ENCODE measurements around the gene KIF6.
A peak's percentile ranks its signal among the peaks of the same experiment; 100 is the strongest.
"Not testable (repeated sequence)": the region's sequence is repeated elsewhere in the genome, so short reads cannot be mapped to it uniquely, and the experiment has no call there.

Gene KIF6

GRCh38 chr6:39724787-39725631 lies at the start of gene KIF6:
Gene KIF6 (minus strand): TSS chr6:39725408. CDS start chr6:39725310, 98 bp downstream.
- DNase-seq (ENCODE audit: low read depth, low spot score): peak; percentile 74

GRCh38 chr6:39773782-39774181 lies 48.6 kb upstream of the KIF6 start:
- no peak for DNase-seq (ENCODE audit: low read depth, low spot score)

GRCh38 chr6:39772559-39773273 lies 47.5 kb upstream of the KIF6 start:
- DNase-seq (ENCODE audit: low read depth, low spot score): no peak

DNA sequence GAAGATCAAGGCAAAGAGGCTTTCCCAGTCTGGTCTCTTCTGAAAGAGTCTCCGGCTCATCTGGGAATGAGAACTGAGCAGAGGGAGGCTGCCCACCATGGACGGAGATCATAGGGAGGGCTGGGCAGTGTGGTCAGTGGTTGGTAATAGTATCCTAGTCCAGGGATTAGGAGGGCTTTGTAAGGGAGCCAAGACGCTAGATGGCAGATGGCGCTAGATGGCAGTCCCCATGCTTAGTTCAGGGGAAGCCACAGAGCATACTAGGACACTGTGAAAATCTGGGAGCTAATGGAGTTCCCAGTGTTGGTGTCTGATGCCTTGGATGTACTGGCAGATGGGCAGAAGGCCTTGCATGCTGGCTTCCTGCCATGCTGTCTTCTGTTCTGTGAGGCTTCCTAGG lies 45.2 kb upstream of the KIF6 start:
- DNase-seq (ENCODE audit: low read depth, low spot score): no peak

DNA sequence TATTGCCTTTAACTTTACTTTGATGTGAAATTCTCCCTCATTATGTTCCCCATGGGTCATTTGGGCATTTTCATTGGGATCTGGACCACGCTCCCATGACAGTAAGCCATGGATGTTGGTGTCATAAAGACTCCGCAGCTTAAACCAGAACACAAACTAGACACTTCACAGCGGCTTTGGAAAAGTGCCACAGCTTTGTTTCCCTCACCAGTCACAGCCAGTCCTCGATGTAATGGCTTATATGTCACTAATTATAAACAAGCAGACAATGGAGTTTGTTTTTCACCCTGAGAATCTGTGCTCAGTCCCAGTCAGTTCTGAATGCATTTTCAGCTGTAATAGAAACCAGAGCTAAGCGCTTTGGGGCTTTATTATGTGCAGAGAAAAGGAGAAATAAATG lies 43.8 kb upstream of the KIF6 start:
- DNase-seq (ENCODE audit: low read depth, low spot score): no peak

DNA sequence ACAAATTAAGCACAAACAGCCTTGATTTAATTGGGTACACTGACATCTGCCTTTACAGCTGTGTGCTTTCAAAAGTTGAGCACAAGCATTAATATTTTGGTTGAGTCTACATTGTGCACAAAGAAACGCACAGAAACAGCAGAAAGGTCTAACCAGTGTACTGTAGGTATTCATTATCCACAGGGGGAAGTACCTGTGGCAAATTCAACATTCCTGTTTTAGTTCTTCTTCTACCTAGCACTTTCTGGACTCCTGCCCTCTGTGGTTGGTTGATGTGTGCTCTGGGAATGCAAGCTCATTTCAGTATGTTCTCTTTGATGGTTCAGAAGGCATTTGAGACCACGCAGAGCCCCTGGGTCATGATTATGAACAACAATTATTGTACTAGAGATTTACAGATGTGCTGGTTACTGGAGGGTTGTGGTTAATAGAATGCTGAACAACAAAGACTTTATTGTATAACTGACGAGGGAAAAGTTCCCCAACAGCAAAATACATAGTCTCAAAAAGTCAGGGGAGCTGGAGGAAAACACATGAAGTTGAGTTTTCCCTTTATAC lies 40.4 kb upstream of the KIF6 start:
- no peak for DNase-seq (ENCODE audit: low read depth, low spot score)

- no peak for DNase-seq (ENCODE audit: low read depth, low spot score)
Measured at GRCh38 chr6:39760226-39760952, 35.2 kb upstream of the KIF6 start.

GRCh38 chr6:39758905-39759605 lies 33.8 kb upstream of the KIF6 start:
- no peak for DNase-seq (ENCODE audit: low read depth, low spot score)

DNA sequence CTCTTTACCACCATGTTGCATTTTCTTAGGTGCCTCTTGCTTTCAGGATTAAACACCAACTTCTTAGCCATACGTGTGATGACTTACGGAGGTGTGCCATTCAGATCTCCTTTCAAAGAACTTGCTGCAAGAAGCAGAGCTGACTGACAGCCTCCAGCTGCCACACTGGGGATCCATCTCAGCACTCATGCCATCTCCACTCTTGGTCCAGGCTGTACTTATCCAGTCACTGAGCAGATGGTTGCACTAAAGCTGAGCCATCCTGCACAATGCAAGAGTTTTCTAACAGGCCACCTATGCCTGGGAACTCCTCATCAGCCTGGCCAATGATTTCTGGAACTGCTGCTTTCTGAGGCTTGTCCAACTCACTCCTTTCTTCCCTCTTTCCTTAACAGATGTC lies 31.4 kb upstream of the KIF6 start:
- DNase-seq (ENCODE audit: low read depth, low spot score): no peak

DNA sequence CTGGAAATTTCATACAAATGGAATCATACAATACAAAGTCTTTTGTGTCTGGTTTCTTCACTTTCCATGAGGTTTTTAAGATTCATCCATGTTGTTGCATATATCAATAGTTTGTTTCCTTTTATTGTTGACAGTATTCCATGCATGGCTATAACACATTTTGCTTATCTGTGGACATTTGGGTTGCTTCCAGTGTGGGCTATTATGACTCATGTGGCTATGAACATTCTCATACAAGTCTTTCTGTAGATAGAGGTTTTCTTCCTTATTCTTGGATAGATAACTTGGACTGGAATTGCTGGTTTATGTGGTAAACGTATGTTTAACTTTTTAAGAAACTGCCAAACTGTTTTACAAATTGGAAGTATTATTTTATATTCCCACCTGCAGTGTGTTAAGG lies 30.0 kb upstream of the KIF6 start:
- DNase-seq (ENCODE audit: low read depth, low spot score): no peak

- no peak for DNase-seq (ENCODE audit: low read depth, low spot score)
Measured at GRCh38 chr6:39754514-39755115, 29.4 kb upstream of the KIF6 start.

- no peak for DNase-seq (ENCODE audit: low read depth, low spot score)
Measured at GRCh38 chr6:39753725-39754045, 28.5 kb upstream of the KIF6 start.

- no peak for DNase-seq (ENCODE audit: low read depth, low spot score)
Measured at GRCh38 chr6:39752835-39753724, 27.9 kb upstream of the KIF6 start.

DNA sequence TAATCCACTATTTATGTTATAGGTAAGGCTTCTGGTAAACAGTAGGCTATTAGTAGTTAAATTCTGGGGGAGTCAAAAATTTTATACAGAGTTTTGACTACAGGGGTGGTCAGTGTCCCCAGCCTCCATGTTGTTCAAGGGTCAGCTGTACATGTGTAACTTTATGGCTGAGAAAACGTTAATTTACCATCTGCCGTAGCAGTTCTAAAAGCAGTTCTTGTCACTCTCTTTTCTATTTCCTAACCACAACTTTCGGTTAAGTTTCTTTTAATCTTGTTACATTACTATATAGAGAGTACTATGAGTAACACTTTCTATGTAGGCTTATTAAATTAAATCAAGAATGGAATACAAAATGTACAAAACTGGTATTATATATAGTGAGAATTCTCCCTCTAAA lies 21.6 kb upstream of the KIF6 start:
- DNase-seq (ENCODE audit: low read depth, low spot score): no peak

DNA sequence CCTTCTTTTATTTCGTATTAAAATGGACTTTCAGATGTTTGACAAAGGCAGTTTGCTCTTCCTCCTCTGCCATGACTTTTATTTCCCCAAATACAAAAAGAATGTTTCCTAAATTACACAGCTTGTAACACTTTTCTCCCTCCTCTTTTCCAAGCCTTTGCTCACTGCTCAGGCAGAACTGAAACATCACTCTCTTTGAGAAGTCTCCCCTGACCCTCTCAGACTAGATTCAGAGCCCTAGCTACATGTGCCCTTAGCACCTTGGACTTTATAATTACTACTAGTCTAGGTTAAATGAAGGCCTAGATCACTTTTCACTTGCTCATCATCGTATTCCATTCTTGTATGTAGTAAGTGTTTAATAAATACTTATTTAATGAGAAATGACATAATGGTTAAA lies 8.5 kb upstream of the KIF6 start:
- DNase-seq (ENCODE audit: low read depth, low spot score): no peak

- DNase-seq (ENCODE audit: low read depth, low spot score): no peak
Measured at GRCh38 chr6:39731565-39731964, 6.4 kb upstream of the KIF6 start.

- DNase-seq (ENCODE audit: low read depth, low spot score): no peak
Measured at GRCh38 chr6:39729945-39730344, 4.7 kb upstream of the KIF6 start.

GRCh38 chr6:39725632-39725997 lies 407 bp upstream of the KIF6 start:
- DNase-seq (ENCODE audit: low read depth, low spot score): no peak

DNA sequence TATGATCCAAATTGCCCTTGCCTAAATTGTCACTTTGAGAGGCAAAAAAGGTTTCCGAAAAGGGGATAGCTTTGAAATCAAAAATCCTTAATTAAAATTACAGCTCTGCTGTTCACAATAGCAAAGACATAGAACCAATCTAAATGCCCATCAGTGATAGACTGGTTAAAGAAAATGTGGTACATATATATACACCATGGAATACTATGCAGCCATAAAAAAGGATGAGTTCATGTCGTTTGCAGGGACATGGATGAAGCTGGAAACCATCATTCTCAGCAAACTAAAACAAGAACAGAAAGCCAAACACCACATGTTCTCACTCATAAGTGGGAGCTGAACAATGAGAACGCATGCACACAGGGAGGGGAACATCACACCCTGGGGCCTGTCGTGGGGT lies 1.9 kb downstream of the KIF6 start:
- DNase-seq (ENCODE audit: low read depth, low spot score): not testable (repeated sequence)

- no peak for DNase-seq (ENCODE audit: low read depth, low spot score)
Measured at GRCh38 chr6:39714802-39715201, 10.4 kb downstream of the KIF6 start.

All from activated naive CD8-positive, alpha-beta T cell treated with anti-CD3 and anti-CD28 coated beads, Interleukin-2, amount 50 U/mL, for 16 hours (primary cell).